HepG2 (cell line): Measurements from ENCODE around the gene FKBP1B. TPM values are rescaled to one million over a fixed set of nuclear protein-coding genes. Genes with fewer than 3 reads are reported as not detected.

Experiments used
- CREB1 ChIP-seq, 2 experiments: fragments of 450-650 bp in 1 of 2; IDR thresholded peaks; 2 replicates each; pipeline ENCODE4 v1.6.1; 2016 to 2017; ENCODE audit warnings: control low read depth in 1 of 2, mild to moderate bottlenecking in 1 of 2, missing compliant biosample characterization in 1 of 2, missing genetic modification characterization in 1 of 2
- FOXK1 ChIP-seq: sonication (generic); formaldehyde crosslinking; IDR thresholded peaks from 2 replicates; pipeline ENCODE4 v1.4.0; 2020; ENCODE audit warnings: low read depth, missing genetic modification reagents, borderline replicate concordance
- GABPB1 ChIP-seq: IDR thresholded peaks from 2 replicates; pipeline ENCODE4 v1.6.1; 2016; ENCODE audit warnings: mild to moderate bottlenecking, missing genetic modification reagents, moderate library complexity, missing compliant biosample characterization
- HOMEZ ChIP-seq: IDR thresholded peaks from 2 replicates; pipeline ENCODE4 v1.6.1; 2016; ENCODE audit warnings: low read depth
- HOXA5 ChIP-seq: sonication (generic); formaldehyde crosslinking; IDR thresholded peaks from 2 replicates; pipeline ENCODE4 v1.4.0; 2020; ENCODE audit warnings: missing genetic modification reagents
- TBX2 ChIP-seq: sonication (generic); formaldehyde crosslinking; IDR thresholded peaks from 2 replicates; pipeline ENCODE4 v1.5.0; 2020; ENCODE audit warnings: missing genetic modification reagents, mild to moderate bottlenecking, borderline replicate concordance
- TFDP1 ChIP-seq: IDR thresholded peaks from 2 replicates; pipeline ENCODE4 v1.6.1; 2016; ENCODE audit warnings: missing compliant biosample characterization, missing genetic modification reagents, borderline replicate concordance
- ZFP36L1 ChIP-seq: sonication (generic); formaldehyde crosslinking; IDR thresholded peaks from 2 replicates; pipeline ENCODE4 v1.8.0; 2022; ENCODE audit warnings: mild to moderate bottlenecking, missing genetic modification reagents, moderate library complexity
- ZGPAT ChIP-seq: IDR thresholded peaks from 2 replicates; pipeline ENCODE4 v1.6.1; 2016; ENCODE audit warnings: mild to moderate bottlenecking
- ZNF574 ChIP-seq: sonication (generic); formaldehyde crosslinking; IDR thresholded peaks from 2 replicates; pipeline ENCODE4 v1.4.0; 2020; ENCODE audit warnings: missing genetic modification reagents
- ZNF724P ChIP-seq: sonication (generic); formaldehyde crosslinking; IDR thresholded peaks from 2 replicates; pipeline ENCODE4 v1.8.0; 2022; ENCODE audit warnings: missing genetic modification reagents, borderline replicate concordance
- ZNF747 ChIP-seq: sonication (generic); formaldehyde crosslinking; IDR thresholded peaks from 2 replicates; pipeline ENCODE4 v1.8.1; 2023; ENCODE audit warnings: missing genetic modification reagents, mild to moderate bottlenecking, borderline replicate concordance
- ZNF879 ChIP-seq: sonication (generic); formaldehyde crosslinking; IDR thresholded peaks from 2 replicates; pipeline ENCODE4 v1.8.1; 2023; ENCODE audit warnings: missing genetic modification reagents
- polyA plus RNA-seq, 8 experiments: library from polyadenylated mRNA; depleted of rRNA in 3 of 8; stranded (reverse) in 7 of 8; unstranded in 1 of 8; fragments of >200 nt; fragmentation: Illumina TruSeq in 4 of 8; extraction: Trizol in 4 of 8; gene quantifications; 2 replicates each; pipeline versions ENCODE4 v1.2.1 to v1.2.3, GENCODE V29; 2011 to 2016; ENCODE audit warnings: low read depth in 4 of 8, missing spikeins in 1 of 8, mixed read lengths in 1 of 8; ENCODE audit not compliant: insufficient read depth in 1 of 8
- total RNA-seq, 5 experiments: library from RNA; depleted of rRNA; stranded (reverse); fragments of >200 nt; fragmentation: Illumina TruSeq; extraction: Trizol; gene quantifications; 2 replicates each; pipeline ENCODE4 v1.2.3, GENCODE V29; 2016; ENCODE audit warnings: low read depth in 1 of 5
- TF ChIP-seq, protein P1 (sequence below): sonication (generic); formaldehyde crosslinking; IDR thresholded peaks from 2 replicates; pipeline ENCODE4 v1.8.0; 2022; ENCODE audit warnings: missing genetic modification reagents, mild to moderate bottlenecking, moderate library complexity, borderline replicate concordance
- TF ChIP-seq, protein P2 (sequence below): sonication (generic); formaldehyde crosslinking; IDR thresholded peaks from 2 replicates; pipeline ENCODE4; 2020; ENCODE audit warnings: missing genetic modification reagents, mild to moderate bottlenecking, borderline replicate concordance

Gene FKBP1B
- total and polyA plus RNA-seq, 2 of the 13 experiments (the other 11 are each of a cell fraction or from before 2014, with no cell fraction given) = 35.2 to 96.3 TPM

- TF ChIP-seq, protein P1, sequence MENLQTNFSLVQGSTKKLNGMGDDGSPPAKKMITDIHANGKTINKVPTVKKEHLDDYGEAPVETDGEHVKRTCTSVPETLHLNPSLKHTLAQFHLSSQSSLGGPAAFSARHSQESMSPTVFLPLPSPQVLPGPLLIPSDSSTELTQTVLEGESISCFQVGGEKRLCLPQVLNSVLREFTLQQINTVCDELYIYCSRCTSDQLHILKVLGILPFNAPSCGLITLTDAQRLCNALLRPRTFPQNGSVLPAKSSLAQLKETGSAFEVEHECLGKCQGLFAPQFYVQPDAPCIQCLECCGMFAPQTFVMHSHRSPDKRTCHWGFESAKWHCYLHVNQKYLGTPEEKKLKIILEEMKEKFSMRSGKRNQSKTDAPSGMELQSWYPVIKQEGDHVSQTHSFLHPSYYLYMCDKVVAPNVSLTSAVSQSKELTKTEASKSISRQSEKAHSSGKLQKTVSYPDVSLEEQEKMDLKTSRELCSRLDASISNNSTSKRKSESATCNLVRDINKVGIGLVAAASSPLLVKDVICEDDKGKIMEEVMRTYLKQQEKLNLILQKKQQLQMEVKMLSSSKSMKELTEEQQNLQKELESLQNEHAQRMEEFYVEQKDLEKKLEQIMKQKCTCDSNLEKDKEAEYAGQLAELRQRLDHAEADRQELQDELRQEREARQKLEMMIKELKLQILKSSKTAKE (CRISPR knock-in tag) = peak; percentile 95
- TF ChIP-seq CREB1 (IDR thresholded peaks at IDR 0.05) = peak; percentile 14; the same call in 1 of the 2 replicates
- no peak for TF ChIP-seq CREB1 (CRISPR knock-in tag; IDR thresholded peaks at IDR 0.05)
- TF ChIP-seq FOXK1 (CRISPR knock-in tag) = no peak
- TF ChIP-seq ZNF879 (CRISPR knock-in tag) = no peak
- TF ChIP-seq ZNF747 (CRISPR knock-in tag) = peak; percentile 63; the same call in 1 of the 2 replicates
- 0 out of 2 replicates have a peak, but pooled peaks have one; percentile 50 for TF ChIP-seq HOMEZ (CRISPR knock-in tag)
- TF ChIP-seq ZGPAT (CRISPR knock-in tag) = peak; percentile 72
- TF ChIP-seq, protein P2, sequence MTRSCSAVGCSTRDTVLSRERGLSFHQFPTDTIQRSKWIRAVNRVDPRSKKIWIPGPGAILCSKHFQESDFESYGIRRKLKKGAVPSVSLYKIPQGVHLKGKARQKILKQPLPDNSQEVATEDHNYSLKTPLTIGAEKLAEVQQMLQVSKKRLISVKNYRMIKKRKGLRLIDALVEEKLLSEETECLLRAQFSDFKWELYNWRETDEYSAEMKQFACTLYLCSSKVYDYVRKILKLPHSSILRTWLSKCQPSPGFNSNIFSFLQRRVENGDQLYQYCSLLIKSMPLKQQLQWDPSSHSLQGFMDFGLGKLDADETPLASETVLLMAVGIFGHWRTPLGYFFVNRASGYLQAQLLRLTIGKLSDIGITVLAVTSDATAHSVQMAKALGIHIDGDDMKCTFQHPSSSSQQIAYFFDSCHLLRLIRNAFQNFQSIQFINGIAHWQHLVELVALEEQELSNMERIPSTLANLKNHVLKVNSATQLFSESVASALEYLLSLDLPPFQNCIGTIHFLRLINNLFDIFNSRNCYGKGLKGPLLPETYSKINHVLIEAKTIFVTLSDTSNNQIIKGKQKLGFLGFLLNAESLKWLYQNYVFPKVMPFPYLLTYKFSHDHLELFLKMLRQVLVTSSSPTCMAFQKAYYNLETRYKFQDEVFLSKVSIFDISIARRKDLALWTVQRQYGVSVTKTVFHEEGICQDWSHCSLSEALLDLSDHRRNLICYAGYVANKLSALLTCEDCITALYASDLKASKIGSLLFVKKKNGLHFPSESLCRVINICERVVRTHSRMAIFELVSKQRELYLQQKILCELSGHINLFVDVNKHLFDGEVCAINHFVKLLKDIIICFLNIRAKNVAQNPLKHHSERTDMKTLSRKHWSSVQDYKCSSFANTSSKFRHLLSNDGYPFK (CRISPR knock-in tag) = 0 out of 2 replicates have a peak, but pooled peaks have one; percentile 16
- no peak for TF ChIP-seq TFDP1
- TF ChIP-seq TBX2 = peak; percentile 85
- TF ChIP-seq ZFP36L1 (CRISPR knock-in tag) = no peak
- TF ChIP-seq ZNF574 (CRISPR knock-in tag) = peak; percentile 86
- TF ChIP-seq ZNF724P (CRISPR knock-in tag) = no peak
- TF ChIP-seq GABPB1 (CRISPR knock-in tag) = peak; percentile 26; the same call in 1 of the 2 replicates
- 0 out of 2 replicates have a peak, but pooled peaks have one; percentile 55 for TF ChIP-seq HOXA5
Measured at GRCh38 chr2:24022324-24022974, 27.1 kb upstream of the FKBP1B start (continued).
